PC-9 (cell line): ENCODE measurements around the gene TMEM187.

Experiments used
- CTCF ChIP-seq: fragments of 200-600 bp; sonication (generic); conservative IDR thresholded peaks from 2 replicates; pipeline ENCODE4 v1.6.1; 2017; ENCODE audit warnings: mixed run types, antibody characterized with exemption, mild to moderate bottlenecking, moderate library complexity
- EZH2 ChIP-seq: fragments of 200-600 bp; sonication (generic); IDR thresholded peaks from 2 replicates; pipeline ENCODE4 v1.8.0; 2017; ENCODE audit warnings: antibody characterized with exemption, low read depth

- TF ChIP-seq CTCF: no peak
- TF ChIP-seq EZH2: no peak
Measured at GRCh38 chrX:153929576-153929975, 43.0 kb upstream of the TMEM187 start.
